Colonic mucosa (tissue), 4 donors: ENCODE results near the gene SH3BP1. TPM values are rescaled to one million over a fixed set of nuclear protein-coding genes. Genes with fewer than 3 reads are reported as not detected.
A peak's percentile ranks its signal among the peaks of the same experiment; 100 is the strongest.
"Not testable (repeated sequence)": the region's sequence is repeated elsewhere in the genome, so short reads cannot be mapped to it uniquely, and the experiment has no call there.

ENCODE experiments used
- DNase-seq: peaks from one replicate; pipeline ENCODE4 v3.0.0-alpha.2; 2020
- H3K27ac ChIP-seq: fragments of 200-600 bp; one replicate; pipeline ENCODE4 v1.8.0; 2021
- H3K27me3 ChIP-seq: fragments of 200-600 bp; one replicate; pipeline ENCODE4 v1.8.0; 2021
- H3K36me3 ChIP-seq: fragments of 200-600 bp; one replicate; pipeline ENCODE4 v1.8.0; 2021
- H3K4me1 ChIP-seq: fragments of 200-600 bp; one replicate; pipeline ENCODE4 v1.8.0; 2021; ENCODE audit warnings: mild to moderate bottlenecking
- H3K4me3 ChIP-seq: fragments of 200-600 bp; one replicate; pipeline ENCODE4 v1.8.0; 2021
- H3K9ac ChIP-seq, 2 donors: one replicate each; pipeline ENCODE4 v1.7.0; 2013; ENCODE audit warnings: control low read depth in 2 of 2, low read depth in 2 of 2, low read length in 2 of 2
- H3K9me3 ChIP-seq: fragments of 200-600 bp; one replicate; pipeline ENCODE4 v1.8.0; 2021
- intact Hi-C: fragments of 100-400 bp; cut with DNase I; formaldehyde crosslinking; loops from one replicate; pipeline ENCODE4 v1.14.1; 2022
- total RNA-seq, 2 donors: library from RNA; stranded (reverse); fragmentation: NEBNext Ultra II Directional in 1 of 2; extraction: Animal tissue kit (Norgen Biotek cat#: 25700) in 1 of 2; gene quantifications; one replicate each; pipeline ENCODE4 v1.2.1, GENCODE V29; 2021
- TF ChIP-seq, protein P1 (sequence below): fragments of 200-600 bp; IDR thresholded peaks from one replicate; pipeline ENCODE4 v1.8.0; 2022; ENCODE audit warnings: antibody characterized with exemption, mild to moderate bottlenecking
- donor health status: healthy.
- donor health status: DM: no; HTN: no; CAD: no.
- donor health status: DM: no; HTN: no; CAD: no.

The SH3BP1 gene
- total RNA-seq, 2 donors from 2014 or later: 91.8 to 125 TPM

GRCh38 chr22:37655252-37655563 is 15.7 kb downstream of the SH3BP1 start:
- peak overlapping the region in 1 of 2 donors; percentile 51 for H3K9ac ChIP-seq
- no peak for DNase-seq
- H3K4me3 ChIP-seq: no peak overlapping the region
- peaks cover 8% of the 10 kb centered on the region for H3K4me1 ChIP-seq
- H3K36me3 ChIP-seq: peaks cover 8% of the 10 kb centered on the region
- TF ChIP-seq, protein P1, sequence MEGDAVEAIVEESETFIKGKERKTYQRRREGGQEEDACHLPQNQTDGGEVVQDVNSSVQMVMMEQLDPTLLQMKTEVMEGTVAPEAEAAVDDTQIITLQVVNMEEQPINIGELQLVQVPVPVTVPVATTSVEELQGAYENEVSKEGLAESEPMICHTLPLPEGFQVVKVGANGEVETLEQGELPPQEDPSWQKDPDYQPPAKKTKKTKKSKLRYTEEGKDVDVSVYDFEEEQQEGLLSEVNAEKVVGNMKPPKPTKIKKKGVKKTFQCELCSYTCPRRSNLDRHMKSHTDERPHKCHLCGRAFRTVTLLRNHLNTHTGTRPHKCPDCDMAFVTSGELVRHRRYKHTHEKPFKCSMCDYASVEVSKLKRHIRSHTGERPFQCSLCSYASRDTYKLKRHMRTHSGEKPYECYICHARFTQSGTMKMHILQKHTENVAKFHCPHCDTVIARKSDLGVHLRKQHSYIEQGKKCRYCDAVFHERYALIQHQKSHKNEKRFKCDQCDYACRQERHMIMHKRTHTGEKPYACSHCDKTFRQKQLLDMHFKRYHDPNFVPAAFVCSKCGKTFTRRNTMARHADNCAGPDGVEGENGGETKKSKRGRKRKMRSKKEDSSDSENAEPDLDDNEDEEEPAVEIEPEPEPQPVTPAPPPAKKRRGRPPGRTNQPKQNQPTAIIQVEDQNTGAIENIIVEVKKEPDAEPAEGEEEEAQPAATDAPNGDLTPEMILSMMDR: no peak
- intact Hi-C loops: no loop called here
- H3K9me3 ChIP-seq: no peaks in the 10 kb centered on the region
- H3K27ac ChIP-seq: peak overlapping the region; percentile 79
- H3K27me3 ChIP-seq: no peaks in the 10 kb centered on the region

- DNase-seq, intact Hi-C loops, H3K27ac ChIP-seq, H3K36me3 ChIP-seq, H3K4me3 ChIP-seq, H3K9me3 ChIP-seq, H3K27me3 ChIP-seq, H3K9ac ChIP-seq: not testable (repeated sequence)
- peaks cover 16% of the 10 kb centered on the region for H3K4me1 ChIP-seq
Observed at GRCh38 chr22:37656583-37656982, 17.1 kb downstream of the SH3BP1 start.

DNA sequence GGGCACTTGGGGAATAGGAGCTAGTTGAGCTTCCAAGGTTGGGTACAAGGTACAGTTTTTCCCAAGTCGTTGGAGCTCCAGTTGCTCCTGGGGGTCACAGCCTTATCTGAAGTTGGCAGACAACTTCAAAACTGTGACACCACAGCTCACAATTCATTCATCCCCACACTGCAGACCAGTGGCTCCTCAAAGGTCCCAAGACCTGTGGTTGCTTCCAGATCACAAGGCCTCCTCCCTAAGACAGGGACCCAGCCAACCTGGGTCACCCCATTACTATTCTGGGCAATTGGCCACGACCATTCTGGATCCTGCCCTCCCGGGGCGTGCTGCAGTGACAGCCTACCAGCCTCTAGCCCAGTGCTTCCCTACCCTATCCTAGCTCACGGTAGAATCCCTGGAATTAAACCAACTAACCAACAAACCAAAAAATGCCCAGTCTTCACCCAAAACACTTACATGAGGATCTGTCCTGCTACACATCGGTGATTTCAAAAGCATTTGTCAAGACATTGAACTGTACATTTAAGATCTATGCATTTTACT is 18.2 kb downstream of the SH3BP1 start:
- peak overlapping the region; percentile 59 for H3K27ac ChIP-seq
- no peaks in the 10 kb centered on the region for H3K36me3 ChIP-seq
- H3K4me1 ChIP-seq: peaks cover 16% of the 10 kb centered on the region
- DNase-seq: no peak
- H3K27me3 ChIP-seq: no peaks in the 10 kb centered on the region
- intact Hi-C loops: no loop called here
- no peaks in the 10 kb centered on the region for H3K9me3 ChIP-seq
- H3K9ac ChIP-seq: peak overlapping the region in 1 of 2 donors; percentile 82
- TF ChIP-seq, protein P1: no peak
- H3K4me3 ChIP-seq: peak overlapping the region; percentile 60

DNA sequence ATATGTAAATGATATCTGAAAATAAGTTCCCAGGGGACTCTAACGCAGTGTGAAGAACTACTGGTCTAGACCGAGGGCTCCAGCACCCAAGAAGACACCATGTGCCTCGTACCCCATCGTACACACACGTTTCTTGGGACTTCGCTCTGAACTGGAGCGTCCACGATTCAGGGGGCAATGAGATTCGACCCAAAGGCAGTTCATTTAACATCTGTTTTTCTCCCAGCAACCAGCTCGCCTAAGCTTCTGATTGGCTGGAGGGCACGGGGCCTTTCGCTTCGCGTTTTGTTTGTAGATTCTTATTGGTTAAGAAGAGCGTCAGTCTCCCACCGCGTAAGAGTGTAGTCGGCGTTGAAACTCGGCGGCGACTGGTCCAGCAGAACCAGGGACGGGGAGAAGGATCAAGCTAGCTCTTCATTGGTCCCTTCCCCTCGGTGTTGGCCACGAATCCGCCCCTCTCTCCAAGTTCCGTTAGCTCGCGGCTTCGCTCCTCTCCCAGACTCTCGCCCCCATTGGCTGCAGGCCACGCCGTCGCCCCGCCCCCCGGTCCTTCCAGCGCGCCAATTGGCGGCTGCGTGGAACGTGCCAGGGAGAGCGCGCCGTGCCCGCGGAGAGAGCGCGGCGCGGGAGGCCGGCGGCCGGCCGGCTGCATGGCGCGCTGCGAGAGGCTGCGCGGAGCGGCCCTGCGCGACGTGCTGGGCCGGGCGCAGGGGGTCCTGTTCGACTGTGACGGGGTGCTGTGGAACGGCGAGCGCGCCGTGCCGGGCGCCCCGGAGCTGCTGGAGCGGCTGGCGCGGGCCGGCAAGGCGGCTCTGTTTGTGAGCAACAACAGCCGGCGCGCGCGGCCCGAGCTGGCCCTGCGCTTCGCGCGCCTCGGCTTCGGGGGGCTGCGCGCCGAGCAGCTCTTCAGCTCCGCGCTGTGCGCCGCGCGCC is 18.9 kb downstream of the SH3BP1 start, which contains the start of gene PDXP:
Gene PDXP (plus strand): TSS at position 591 of the 933 bp plus-strand sequence. CDS start 60 bp downstream, at position 651.
- TF ChIP-seq, protein P1: no peak
- H3K27me3 ChIP-seq: no peaks in the 10 kb centered on the region
- peak within 1 kb of the TSS; percentile 60 for H3K4me3 ChIP-seq
- intact Hi-C loops: no loop called here
- H3K4me1 ChIP-seq: peaks cover 16% of the 10 kb centered on the region
- no peaks in the 10 kb centered on the region for H3K36me3 ChIP-seq
- peak within 1 kb of the TSS; percentile 59 for H3K27ac ChIP-seq
- no peaks in the 10 kb centered on the region for H3K9me3 ChIP-seq
- H3K9ac ChIP-seq: peak within 1 kb of the TSS; percentile 89 to 91
- DNase-seq: peak; percentile 100

GRCh38 chr22:37659066-37659896 is 19.8 kb downstream of the SH3BP1 start:
- Histone ChIP-seq H3K4me3 (peak overlapping the region; percentile 60), H3K4me1 (peaks cover 16% of the 10 kb centered on the region), H3K27me3 (no peaks in the 10 kb centered on the region), H3K9me3 (no peaks in the 10 kb centered on the region), H3K36me3 (no peaks in the 10 kb centered on the region), H3K27ac (peak overlapping the region; percentile 59), H3K9ac (peak overlapping the region; percentile 89 to 91)
- DNase-seq: peak; percentile 85
- TF ChIP-seq, protein P1: no peak
- intact Hi-C loops: no loop called here
